CD4-positive, alpha-beta T cell treated with Interleukin-21 for 1 hour (primary cell): ENCODE results near the gene GMPS.
"Not testable (repeated sequence)": the region's sequence is repeated elsewhere in the genome, so short reads cannot be mapped to it uniquely, and the experiment has no call there.

Source experiments
- DNase-seq: peaks from one replicate; pipeline ENCODE4 v3.0.0-alpha.2; 2020

GMPS gene

DNA sequence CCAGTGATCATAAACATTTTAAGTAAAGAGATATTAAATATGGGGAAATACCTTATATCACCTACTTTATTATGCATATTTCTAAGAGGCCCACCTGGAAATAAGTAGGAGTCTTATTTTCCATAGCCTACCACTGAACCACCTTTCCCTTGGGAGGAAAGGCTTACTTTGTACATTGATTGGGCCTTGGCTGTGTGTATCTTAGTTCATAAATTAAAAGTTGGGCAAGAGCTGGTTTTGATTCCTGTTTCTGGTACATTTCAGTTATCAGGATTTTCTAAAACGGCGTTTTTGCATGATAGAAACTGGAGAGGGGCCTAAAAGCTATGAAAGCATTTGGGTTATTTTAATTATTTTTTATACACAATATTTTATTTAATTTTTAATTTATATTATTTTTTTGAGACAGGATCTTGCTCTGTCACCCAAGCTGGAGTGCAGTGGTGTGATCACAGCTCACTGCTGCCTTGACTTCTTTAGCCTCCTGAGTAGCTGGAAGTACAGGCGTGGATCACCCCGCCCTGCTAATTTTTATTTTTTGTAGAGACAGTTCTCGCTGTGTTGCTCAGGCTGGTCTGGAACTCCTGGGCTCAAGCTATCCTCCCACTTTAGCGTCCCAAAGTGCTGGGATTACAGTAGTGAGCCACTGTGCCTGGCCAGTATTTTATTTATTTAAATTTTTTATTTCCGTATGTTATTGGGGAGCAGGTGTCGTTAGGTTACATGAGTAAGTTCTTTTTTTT is 2.6 kb downstream of the GMPS start:
- no peak for DNase-seq

DNA sequence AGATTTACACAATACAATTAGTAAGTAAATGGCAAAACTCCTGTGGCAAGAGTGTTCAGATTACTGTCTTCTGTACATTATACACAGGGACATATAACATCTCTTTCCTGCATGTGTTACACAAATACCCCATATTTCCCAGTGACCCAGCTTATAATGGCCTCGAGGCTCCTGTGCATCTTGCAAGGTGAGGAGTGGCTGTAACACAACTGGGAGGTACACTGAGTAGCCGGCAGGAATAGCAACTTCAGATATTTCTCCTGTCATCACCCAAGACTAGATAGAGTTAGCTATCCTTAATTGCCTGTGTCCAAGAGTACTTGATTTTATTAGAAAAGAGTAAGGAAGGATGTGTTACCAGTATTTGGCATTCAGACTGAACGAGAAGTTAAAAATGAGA is 5.6 kb downstream of the GMPS start:
- no peak for DNase-seq

DNA sequence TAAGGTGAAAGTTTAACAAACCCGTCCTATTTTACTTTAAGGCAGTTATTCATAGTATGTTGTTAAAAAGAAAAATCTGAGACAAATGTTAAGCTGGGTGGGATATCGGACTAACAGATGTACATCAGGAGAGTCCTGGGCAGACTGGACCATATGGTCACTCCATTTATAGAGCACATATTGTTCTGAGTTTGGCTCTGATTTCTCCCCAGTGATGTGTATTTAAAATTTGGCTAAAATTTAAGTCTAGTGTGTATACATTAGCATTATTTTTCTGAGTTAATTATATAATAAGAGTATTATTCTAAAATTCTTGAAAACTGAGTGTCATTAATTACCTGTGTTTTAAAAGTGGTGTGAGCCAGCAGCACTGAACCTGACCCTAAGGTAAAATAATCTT is 6.1 kb downstream of the GMPS start:
- no peak for DNase-seq

DNA sequence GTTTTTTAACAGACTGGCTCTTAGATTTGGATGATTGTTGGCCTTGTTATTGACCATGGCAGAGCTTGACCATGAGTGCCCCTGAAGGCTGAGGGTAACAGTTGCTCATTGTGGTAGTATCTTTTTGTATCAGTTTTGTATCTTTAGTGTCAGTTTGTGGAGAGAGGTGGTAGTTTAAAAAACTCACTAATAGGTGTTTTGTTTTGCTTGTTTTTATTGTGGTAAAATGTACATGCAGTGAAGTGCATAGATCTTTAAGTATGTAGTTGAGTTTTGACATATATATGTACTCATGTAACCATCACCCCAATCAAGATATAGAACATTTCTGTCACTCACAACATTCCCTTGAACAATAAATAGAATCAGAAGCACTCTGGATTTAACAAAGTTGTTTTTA is 9.8 kb downstream of the GMPS start:
- no peak for DNase-seq

DNA sequence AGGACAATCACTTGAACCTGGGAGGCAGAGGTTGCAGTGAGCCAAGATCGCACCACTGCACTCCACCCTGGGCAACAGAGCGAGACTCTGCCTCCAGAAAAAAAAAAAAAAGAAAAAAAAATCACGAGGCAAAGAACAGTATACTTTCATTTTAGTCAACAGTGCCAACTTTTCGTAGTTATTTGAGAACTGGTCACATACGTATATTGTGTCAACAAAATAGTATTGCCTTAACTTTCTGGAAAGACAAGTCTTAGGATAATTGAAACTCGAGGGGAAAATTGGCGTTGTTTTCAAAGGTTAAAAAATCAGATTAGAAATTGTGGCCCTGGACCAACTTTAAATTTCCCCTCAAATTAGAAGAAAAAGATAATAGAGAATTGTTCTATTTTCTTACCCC is 13.8 kb downstream of the GMPS start:
- no peak for DNase-seq

DNA sequence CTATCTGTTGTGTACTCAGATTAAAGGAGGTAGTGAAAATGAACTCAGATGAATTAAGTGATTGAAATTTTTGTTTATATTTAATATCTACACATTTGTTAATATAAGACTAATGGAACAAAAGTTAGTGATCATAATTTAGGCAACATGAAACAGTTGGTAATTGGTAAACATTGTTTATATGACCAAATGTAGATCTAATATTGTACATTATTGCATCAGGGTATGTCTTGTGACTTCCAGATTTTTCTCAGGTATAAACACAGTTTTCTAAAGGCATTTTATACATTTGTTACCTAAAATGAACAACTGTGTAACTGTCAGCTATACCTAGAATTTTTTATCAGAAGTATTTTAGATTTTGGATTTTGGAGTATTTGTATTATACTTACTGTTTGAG is 14.8 kb downstream of the GMPS start:
- DNase-seq: no peak

DNA sequence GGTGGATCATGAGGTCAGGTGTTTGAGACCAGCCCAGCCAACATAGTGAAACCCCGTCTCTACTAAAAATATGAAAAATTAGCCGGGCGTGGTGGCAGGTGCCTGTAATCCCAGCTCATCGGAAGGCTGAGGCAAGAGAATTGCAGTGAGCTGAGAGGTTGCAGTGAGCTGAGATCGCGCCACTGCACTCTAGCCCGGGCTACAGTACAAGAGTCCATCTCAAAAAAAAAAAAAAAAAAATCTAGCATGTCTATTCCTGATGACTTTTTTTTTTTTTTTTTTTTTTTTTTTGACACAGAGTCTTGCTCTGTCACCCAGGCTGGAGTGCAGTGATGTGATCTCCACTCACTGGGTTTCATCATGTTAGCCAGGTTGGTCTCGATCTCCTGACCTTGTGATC is 15.9 kb downstream of the GMPS start:
- not testable (repeated sequence) for DNase-seq

DNA sequence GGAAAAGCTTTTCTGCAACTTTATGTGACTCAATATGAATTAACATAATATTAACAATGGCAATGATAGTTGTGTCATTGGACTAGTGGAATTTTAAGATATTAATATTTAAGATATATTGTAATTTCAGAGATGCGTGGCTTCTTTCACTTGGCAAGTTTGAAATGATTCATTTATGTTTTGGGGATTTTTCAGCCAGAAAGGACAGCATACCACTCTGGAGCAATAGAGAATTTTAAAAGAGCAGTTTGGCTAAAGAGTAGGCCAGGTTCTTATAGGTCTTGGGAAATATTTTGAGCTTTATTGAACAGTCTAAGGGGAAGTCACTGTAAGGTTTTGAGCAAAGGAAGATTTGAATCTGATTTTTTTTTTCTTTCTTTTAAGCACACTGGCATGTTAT is 16.5 kb downstream of the GMPS start:
- no peak for DNase-seq

DNA sequence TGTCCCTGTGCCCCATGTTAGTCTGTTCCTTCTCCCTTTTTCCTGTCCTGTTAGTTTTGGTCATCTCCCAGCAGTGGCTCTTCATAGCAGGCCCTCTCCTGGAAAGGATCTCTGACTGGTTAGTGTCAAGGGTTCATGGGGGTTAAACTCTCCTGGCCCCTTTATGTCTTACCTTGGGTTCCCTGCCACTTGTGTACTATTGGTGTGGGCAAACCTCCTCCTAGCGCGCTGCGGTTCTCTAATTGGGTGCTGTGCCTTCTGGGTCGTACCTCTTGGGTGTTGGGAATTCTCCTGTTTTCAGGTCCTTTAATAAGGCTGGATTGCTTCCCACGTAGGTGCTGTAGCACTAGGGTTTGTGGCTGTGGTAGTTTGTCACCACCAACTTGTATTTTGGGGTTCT is 18.8 kb downstream of the GMPS start:
- DNase-seq: no peak

DNA sequence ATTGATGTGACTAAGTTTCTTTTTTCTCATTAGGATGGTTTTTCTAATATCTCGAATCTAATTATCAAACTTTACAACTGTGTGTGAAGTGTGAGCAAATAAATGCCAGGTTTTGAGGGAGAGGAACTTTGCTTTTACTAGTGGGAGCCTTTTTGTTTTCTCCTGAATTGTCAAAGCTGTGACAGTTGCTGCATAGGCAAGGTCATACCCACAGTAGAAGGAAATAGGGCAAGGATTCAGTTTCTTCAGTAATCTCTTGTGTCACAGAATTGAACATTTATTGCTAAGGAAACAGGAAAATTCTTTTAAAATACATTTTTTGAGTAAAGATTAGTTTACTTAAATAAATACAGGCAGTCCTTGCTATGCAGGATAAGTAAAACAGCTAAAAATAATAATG is 19.5 kb downstream of the GMPS start:
- no peak for DNase-seq

DNA sequence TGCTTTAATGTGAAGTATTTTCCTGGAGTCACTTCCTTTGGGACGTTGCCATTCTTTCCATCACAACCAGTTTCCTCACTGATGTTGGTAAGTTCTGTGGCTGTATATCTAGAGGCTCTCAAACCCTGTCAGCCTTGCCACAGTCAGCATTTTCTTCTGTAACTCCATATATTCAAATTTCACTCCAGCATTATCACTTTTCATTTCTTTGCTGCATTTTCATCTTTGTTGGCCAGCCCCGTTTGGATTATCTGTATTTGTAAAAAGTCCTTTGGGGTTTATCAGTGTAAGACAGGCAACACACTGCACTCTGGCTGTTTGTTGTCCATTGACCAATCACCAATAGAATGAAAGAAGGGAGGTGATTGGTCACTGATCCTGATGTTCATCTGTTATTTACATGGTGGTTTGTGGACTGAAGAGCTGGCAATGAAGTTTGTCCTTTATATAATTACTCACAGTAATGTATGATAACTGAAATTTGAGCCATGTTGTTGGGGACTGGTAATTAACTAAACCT is 20.3 kb downstream of the GMPS start:
- no peak for DNase-seq

DNA sequence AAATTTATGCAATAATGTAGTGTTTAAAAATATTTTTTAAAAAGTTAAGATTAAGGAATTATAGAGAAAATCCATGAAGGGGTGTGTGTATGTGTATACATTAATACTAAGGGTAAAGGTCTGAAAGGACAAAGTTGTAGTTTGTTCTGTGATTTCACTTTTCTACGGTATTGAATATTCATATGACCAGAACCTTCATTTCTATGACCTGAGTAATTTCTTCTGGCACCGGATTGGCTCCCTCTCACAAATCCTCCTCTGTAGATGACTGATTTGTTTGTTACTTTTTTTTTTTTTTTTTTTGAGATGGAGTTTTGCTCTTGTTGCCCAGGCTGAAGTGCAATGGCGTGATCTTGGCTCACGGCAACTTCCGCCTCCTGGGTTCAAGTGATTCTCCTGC is 20.9 kb downstream of the GMPS start:
- no peak for DNase-seq

DNA sequence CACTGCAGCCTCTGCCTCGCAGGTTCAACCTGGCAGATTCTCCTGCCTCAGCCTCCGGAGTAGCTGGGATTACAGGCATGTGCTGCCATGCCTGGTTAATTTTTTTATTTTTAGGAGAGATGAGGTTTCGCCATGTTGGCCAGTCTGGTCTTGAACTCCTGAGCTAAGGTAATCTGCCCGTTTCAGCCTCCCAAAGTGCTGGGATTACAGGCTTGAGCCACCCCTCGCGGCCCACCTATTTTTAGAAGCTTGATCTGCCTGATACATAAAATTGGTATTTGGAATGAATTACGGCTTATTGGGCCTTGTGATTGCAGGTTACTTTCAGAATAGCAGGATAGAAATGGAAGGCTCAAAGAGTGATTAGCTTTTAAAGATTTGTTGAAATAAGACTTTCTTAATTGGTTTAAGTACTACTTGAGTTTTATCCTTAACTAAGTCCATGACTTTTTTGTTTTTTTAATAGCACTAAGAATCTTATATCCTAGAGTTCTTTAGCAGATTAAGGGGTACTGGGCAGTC is 25.0 kb downstream of the GMPS start:
- DNase-seq: no peak

DNA sequence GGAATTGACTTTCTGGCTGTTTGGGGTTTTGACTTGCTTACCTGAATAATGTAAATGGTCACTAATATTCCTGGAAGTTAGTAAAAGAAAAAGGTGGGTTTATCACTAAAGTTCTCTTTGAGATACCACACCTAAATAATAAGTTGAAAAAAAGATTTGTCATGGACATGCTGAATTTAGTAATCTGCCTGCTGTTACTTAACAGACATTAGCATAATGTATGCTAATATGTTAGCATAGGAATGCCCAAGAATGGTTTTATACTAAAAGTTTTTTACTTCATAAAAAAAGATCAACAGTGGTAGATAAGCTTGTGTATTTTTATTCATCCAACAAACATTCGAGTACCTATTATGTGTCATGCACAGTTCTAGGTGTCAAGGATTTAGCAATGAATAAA is 36.5 kb downstream of the GMPS start:
- no peak for DNase-seq

DNA sequence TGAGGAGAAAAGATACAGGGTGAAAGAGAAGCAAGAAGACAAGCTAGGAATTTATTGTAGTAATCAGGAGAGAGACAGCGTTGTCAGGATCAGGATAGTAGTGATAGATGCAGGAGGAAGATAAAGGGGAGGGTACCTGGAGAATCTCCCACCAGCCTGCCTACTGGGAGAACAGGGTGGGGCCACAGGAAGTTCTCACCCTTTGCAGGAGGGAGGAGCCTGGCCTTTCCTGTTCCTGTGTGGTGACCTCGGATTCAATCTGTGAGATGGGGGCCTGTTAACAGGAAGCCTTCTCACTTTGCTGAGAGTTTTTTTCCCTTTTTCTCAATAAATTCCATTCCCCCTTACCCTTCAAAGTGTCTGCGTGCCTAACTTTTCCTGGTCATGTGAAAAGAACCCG is 37.6 kb downstream of the GMPS start:
- peak; percentile 5 for DNase-seq

DNA sequence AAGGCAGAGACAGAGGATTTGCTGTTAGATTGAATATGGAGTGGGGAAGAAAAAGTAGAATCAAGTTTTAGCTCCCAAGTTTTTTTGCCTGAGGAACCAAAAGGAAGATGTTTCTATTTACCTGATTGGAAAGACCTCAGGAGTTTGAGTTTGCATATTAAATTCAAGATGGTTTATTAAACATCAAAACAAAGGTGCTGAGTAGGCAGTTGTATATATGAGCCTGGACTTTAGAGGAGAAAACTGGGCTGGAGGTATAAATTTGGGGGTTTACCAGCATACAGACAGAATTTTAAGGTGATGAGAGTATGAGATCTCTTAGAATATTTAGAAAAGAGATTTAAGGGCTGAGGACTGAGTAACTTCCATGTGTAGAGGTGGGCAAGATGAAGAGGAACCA is 38.2 kb downstream of the GMPS start:
- DNase-seq: no peak

DNA sequence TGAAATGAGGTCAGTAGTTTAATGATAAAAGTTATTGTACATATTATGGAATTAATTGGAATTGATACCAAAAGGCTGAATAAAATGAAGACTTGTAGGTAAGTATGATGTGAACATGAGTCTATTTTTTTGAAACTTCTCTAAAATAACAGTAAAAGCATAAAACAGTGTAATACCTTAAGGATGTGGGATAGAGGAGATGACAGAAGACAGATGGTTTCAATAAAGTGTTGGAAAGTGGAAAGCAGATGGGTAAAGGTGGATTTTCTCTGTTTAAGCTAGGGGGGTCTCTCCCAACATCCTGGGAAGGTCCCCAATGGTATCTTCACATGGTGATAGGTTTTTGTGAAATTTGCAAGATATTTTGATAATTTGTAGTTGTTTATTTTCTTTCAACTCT is 41.6 kb downstream of the GMPS start:
- DNase-seq: no peak

DNA sequence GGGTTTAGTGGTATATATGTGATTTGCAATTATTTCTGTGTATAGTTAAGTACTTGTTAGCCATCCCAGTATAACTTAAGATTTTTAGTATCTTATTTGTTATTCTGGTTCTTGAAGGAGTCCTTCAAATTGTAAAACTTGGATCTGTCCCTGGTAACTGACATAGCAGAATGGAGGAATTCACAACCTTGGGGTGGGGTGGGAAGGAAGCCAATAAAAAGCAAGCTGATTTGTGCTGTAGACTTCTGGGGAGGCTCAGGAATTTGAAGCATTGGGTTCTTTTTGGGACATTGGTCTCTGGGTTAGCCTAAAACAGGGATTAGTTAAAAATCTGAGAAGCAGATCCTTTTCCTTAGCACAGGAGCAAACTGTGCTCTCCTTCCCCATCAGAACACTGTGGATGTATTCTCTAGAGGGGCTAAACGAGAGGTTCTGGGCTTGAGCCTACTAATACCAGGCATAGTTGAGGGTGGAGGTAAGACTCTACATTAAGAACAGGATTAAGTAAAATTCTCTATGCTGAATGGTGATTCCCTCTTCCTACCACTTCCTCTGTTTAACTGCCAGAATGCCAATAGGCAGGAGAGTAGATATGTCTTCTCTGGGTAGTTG is 42.2 kb downstream of the GMPS start:
- DNase-seq: no peak

DNA sequence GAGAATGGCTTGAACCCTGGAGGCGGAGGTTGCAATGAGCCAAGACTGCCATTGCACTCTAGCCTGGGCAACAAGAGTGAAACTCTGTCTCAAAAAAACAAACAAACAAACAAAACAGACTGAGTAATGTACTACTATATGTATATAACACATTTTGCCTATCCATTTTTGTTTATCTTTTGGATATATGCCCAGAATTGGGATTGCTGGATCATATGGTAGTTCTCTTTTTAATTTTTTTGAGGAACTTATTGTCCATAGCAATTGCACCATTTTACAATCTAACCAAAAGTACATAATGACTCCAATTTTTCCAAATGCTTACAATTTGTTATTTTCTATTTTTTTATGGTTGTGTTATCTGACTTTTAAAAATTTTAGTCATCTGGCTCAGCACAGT is 47.3 kb downstream of the GMPS start:
- no peak for DNase-seq

DNA sequence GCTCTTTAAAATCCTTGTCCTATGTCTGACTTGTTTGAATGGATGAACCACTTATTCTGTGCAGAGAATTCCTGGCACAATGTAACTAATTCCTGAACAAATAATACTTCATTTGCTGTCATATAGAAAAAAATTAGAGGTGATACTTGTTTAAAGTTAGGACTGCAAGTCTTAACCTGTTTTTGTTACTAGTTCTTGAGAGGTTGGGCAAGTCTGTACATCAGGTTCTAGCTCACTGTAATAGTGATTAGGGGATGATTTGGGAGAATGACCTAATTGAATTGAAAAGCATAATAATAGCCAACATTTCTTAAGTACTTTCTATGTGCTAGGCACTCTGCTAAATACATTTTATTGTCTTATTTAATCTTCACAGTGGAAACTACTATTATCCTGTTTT is 49.3 kb downstream of the GMPS start:
- DNase-seq: no peak

DNA sequence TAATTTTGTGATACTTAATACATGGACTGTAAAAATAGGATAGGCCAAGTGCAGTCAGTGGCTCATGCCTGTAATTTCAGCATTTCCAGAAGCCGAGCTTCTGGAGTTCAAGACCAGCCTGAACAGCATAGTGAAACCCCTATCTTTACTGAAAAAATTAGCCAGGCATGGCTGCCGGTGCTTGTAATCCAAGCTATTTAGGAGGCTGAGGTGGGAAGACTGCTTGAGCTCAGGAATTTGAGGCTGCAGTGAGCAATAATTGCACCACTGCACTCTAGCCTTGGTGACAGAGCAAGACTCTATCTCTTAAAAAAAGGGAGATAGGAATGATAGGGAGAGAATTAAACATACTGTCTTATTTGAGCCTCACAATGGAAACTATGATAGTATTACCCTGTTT is 51.0 kb downstream of the GMPS start:
- DNase-seq: no peak

DNA sequence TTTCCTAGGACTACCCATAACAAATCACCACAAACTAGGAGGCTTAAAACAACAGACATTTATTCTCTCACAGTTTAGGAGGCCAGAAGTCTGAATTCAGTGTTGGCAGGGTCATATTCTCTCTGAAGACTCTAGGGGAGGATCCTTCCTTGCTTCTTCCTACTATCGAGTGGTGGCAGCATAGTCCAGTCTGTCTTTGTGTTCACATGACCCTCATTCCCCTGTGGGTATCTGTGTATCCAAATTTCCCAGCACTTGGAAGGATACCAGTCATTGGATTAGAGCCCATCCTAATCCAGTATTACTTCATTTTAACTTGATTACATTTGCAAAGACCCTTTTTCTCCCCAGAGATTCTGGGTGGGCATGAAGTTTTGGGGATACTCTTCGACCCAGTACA is 63.8 kb downstream of the GMPS start:
- DNase-seq: no peak

DNA sequence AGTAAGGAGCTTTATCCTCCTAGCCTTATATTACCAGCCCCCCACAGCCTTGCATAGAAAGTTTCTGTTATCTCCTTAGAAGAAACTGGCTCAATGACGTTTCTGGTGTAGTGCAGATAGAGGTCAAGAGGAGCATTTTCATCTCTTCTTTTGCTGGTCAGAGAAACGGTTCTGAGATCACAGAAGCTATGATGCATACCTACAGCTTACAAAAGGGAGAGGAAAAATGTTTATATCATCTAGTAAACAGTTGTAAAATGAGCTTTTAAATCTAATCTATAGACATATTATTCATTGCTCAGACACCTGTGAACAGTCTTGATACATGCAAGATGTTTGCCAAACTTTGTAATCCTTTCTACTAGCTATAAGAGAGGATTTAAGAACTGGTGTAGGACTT is 68.0 kb downstream of the GMPS start:
- DNase-seq: no peak

DNA sequence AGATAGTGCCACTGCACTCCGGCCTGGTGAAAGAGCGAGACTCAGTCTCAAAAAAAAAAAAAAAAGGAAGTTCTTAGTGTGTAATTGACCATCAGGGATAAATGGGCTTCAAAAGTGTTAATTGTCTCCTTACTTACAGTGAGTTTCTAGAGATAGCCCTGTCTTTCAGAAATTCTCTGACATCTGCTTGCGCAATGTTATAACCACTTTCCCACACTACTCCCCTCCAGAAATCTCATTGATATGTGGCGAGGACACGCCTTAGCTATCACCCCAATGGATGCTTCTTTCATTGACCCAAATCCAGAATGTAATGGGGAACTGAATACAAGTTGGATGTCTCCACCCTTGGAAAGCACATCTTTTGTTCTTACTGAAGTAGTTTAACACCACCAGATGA is 70.9 kb downstream of the GMPS start:
- DNase-seq: no peak

DNA sequence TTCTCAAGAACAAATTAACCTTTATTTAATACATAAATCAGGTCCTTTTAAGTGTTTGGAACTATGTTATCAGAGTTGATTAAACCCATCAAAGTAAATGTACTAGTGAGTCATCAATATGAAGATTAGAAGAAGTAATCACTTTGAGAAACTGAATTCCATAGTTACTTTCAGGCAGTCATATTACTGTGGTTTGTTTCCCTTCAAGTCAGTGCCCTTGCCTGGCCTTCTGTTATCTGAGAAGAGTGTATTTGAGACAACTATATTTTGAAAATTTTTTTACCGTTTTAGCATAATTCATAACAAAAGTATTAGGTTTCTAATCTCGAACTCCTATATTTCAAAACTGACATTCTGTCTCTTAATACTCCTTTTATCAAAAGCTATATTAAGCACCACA is 73.6 kb downstream of the GMPS start:
- DNase-seq: no peak
